GM18502 (cell line): ENCODE measurements around the gene FNDC3B.

Experiments used
- ATAC-seq: cut with Tn5 transposase; IDR thresholded peaks from one replicate; pipeline ENCODE4 v1.9.1; 2021; ENCODE audit warnings: mild to moderate bottlenecking; ENCODE audit not compliant: unreplicated experiment, poor library complexity

The FNDC3B gene

DNA sequence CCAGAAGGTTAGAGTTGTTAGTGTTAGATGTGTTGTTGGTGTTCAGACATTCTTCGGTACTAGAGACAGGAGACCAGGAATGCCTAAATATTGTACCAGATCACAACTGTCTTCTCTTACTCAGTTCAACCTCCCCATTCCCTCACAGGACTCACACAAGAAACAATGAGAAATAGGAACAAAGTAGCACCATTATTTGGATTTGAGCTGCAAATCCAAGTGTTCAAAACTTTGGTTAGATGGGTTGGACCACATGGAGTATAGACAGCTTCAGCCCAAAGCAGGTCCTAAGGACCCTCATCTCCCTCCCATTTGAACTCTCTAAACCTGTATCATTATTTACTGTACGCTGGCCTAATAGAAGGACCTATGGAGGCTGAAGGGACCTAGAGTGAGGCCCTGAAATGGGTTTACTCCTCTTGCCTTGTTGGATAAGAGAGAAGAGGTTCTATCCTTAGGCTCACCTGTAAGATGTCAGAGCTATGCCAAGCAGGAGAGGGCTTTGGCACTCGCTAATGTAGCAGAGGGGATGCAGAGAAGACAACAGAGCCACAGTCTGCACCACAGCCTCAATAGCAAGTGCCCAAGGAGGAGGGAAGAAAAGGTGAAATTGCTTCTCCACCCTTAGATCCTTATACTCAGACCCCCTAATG is 70.9 kb downstream of the FNDC3B start:
- ATAC-seq, result no peak

DNA sequence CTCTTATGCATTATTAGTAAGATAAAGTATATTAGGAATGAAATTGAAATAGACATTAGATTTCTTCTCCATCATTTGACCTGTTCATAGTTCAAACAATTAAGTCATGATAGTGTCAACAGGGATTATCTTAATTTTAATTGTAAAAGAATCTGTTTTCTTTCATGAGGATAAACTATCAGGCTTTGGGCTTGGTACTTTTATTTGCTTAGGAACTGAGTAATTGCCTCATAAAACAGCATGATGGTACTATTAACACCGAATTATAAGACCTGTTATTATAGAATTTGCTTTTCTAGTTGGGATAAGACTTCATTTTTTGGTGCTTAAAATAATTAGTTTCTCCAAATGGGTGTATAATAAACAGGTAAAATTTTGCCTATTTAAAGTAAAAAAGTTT is 71.8 kb downstream of the FNDC3B start:
- ATAC-seq, result no peak

DNA sequence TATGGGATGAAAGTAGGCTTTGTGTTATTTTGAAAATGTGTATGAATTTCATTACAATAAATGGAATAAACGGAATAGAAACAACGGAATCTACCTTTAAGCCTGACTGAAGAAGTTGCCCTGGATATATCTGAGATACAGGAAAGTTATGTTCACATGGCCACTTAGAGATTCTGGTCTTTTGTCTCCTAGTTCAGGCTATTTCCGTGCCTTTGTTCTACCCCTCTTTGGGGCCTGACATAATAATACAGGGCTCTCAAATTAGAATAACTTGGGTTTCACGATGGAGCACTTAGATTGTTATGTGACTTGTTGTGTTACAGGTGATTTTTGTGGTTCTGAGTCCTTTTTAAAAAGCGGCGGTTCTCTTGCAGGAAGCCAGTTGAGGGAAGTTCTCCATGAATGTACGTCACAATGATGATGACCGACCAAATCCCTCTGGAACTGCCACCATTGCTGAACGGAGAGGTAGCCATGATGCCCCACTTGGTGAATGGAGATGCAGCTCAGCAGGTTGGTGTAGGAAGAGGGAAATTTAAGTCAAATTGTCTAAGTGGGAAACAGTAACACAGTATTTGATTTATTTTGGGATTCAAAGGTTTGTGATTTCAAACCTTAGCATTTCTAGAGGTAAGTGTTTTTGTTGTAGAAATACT is 72.8 kb downstream of the FNDC3B start:
- no peak for ATAC-seq

DNA sequence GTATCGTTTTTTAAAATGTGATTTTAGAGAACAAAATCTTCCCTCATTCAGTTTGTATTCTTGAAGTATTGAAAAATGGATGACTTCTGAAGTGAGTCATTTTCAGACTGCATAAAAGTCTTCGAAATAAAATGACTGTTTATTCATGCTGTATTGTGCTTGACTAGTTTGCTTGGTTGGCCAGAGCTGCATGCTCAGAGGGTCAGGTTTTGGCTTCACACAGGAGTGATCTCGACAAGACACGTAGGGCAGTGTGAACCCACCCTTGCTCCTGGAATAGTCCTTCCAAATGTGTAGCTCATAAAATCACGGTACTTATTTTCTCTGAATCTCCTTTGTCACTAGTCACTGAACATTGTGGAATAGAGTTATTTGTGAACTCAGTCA is 73.3 kb downstream of the FNDC3B start:
- no peak for ATAC-seq

DNA sequence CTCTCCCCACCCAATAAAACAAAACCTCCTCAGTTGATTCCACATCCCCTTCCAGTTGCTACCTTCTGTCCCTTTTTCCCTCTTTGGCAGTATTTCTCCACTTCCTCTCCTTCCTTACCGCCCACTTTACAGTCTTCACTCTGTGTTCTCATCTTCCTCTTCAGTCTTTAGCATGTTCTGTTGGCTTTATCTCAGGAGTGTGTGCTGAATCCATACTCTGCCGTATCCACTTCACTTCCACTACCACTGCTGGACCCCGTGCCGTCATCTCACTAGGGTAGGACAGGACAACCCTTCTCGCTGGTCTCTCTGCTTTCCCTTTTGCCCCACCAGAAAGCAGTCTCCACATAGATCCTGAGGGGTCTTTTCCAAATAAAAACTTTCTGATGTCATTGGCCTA is 74.3 kb downstream of the FNDC3B start:
- ATAC-seq, result no peak

DNA sequence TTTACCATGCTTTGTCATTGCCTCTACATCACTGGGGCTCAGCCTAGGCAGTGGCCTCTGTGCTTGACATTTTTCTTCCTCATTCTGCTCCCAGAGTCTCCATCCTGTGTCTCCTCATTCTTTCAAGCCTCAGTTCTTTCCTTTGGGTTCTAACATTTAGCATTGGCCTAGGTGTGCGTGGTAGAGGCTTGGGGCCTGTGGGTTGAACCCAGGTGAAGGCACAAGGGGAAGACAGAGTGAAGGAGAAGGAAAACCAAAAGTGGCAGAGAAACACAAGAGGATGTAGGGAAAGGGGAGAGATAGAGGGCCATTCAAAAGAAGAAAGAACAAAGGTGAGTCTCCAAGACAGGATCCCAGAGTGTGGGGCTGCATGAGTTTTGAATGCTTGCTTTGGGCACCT is 75.7 kb downstream of the FNDC3B start:
- ATAC-seq, result no peak

DNA sequence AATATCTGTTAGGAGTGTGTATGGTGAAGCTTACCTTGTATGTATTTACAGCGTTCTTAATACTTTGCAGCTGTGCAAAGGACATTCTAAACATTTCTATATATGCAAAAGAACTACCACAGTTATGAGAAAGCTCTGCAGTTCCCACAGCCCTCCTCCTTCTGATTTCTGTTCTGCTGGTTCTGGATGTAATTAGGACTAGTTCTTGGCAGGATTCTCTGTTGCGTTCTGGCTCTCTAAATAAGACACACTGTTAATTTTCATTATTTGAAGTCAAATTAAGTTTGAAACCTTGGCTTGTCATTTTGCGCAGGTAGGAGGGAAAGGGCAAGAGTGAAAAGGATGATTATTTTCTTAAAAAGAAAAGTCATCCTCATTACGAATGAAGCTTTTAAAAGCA is 76.4 kb downstream of the FNDC3B start:
- ATAC-seq, result no peak

DNA sequence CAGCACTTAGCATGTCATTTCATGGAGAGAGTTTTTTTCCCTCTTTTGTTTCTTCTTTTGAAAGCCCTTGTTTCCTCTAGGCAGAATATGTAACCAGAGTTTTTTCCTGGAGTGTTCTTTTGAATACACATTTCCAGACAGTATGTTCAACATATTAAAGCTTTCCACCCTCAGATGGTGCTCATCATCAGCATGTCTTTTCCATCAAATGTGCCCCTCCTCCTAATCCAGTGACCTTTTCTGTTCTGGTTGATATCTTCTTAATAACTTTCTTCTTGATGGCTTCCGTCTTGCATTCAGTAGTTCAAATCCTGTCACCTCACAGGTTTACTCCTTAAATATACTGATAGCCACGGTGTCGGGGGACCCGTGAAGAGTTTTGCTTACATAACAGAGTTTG is 78.6 kb downstream of the FNDC3B start:
- no peak for ATAC-seq

DNA sequence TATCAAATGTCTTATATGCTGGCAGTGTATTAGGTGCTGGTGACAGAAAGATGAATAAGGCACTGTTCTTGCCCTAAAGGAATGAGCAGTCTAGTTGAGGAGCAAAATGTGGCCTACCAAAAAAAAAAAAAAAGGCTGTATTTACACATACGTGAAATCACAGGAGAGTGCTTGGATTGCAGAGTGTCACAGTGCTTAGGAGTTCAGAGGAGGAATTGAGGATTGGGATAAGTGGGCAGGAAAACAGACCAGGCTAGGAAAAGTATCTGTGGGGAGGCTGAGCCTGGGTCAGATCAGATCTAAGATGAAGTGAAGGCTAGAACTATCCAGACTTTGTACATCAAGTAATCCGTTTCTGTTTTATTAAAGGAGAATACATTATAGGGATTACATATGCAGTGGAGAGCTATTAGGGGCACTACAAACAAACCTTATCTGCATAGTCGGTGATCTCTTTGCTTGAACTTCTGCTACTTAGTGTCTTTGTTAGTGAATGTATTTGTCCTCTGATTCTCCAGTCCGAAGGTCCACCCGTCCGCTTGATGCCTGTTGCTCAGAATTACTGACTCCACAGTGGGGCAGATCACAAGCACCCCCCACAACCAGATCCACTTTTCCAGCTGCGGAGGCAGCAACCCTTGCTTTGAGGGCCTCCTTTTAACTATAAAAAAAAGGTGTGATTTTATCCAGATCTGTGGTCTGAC is 80.0 kb downstream of the FNDC3B start:
- ATAC-seq, result no peak

DNA sequence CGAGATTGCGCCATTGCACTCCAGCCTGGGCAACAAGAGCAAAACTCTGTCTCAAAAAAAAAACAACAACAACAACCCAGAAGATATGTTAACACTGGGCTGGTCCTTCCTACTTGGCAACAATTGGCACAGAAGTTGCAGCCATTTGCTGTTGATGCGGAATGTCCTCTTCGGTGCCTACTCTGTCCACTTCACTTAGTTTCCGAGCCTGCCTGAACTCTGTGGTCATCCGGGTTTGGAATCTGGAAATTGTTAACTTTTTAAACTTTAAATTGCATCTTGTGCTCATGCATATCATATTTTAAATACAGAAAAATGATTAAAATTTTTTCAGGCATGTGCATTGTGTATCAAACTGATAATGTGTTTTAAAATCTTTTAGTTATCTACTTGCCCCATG is 81.5 kb downstream of the FNDC3B start:
- ATAC-seq, result no peak

DNA sequence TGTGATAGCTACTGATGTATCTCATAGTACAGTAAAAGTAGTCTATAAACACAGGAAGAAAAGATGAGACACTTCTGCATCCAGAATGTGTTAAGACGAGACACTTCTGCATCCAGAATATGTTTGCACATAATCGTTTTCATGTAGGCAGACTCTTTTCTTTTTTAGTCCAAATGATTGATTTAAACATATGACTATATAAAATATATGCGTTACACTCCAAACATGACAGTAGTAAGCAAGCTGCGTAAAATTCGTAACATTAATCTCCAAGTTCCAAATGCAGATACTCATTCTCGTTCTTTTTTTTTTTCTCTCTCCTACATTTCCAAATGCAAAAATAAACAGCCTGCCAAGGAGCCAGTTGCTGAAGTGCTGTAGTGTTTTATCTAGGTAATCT is 82.6 kb downstream of the FNDC3B start:
- ATAC-seq, result no peak

DNA sequence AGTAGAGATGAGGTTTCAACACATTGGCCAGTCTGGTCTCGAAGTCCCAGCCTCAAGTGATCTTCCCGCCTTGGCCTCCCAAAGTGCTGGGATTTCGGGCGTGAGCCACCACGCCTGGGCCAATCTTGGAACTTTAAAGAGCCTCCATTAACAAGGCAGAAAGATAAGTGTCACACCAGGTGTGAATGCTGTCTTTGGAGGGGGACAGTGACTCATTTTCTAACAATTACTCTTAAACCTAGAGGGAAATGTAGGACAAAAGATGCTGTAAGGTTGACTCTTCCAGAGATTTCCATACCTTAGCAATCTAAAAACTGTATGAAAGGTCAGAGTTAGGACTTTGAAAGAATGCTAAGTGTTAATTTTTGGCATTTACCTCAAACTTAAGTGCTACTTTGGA is 84.9 kb downstream of the FNDC3B start:
- no peak for ATAC-seq

DNA sequence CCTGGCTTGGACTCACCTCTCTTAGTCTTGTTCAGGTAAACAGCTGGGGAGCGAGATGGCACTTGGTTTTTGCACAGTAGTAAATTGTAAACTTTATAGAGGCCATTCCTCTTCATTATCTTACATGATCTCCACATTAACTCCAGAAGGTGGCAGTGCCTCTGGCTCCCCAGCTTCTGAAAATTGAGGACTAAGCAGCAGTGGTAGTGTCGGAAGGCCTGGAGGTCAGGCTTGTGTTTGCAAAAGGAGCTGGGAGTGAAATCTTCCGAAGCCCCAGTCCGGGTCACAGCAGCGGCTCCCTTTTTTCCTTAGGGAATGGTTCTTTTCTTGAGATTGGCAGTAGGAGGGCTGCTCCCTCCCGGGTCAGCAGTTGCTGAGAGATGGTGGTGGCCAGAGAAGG is 85.7 kb downstream of the FNDC3B start:
- ATAC-seq, result no peak

DNA sequence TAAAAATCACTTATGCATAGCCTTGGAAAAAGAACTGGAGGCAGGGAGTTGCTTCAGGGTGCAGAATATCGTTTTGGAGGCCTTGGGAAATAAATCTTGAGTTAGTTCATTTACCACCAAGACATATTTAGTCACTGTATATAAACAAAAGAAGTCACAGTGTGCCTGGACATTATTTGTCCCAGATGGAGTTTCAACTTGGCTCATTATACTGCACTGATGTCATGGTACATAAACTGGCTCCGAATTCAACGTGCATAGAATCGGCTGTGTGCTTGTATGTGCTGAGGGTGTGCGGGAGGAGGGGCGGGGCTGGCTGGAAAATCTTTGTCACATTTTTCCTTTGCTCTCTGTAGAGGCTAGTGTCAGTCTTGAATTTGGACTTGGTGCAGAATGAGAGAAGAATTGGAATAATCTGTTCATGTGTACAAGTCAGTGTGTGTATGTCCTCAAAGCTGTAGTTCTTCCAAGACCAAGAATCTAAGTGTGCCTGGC is 86.6 kb downstream of the FNDC3B start:
- ATAC-seq, result no peak

DNA sequence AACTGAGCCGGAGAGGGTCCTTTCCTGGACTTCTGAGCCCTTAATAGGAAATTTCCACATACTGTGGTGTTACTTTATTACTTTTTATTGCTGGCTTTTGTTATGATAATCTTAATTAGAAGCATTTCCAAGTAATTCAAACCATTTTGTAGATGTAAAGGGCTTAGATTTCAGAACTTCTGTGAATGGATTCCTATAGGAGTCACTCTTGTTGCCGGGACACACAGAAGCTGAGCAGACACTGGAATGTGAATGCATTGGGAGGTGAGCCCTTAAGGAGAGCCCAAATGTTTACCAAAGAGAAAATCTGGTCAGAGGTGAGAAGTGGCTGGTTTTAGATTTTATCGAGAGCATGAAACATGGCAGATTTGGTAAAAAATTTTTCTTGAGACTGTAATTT is 87.4 kb downstream of the FNDC3B start:
- ATAC-seq, result no peak

DNA sequence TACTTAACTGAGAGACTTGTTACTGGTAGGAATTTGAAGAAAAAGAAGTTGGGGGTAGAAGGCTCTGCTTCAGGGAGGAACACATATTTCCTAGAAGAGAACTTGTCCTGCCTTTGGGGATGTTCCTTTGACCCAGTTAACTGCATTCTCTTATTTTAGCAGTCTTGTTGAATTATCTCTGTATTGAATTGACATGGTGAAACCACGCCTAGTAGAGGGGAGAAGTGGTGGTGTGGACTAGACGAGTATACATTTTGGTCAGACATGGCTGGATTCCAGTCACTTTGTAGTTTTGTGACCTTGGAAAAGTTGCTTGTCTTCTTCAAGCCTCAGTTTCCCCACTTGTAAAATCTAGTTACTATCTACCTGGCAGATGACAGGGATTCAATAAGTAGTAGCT is 87.8 kb downstream of the FNDC3B start:
- no peak for ATAC-seq

DNA sequence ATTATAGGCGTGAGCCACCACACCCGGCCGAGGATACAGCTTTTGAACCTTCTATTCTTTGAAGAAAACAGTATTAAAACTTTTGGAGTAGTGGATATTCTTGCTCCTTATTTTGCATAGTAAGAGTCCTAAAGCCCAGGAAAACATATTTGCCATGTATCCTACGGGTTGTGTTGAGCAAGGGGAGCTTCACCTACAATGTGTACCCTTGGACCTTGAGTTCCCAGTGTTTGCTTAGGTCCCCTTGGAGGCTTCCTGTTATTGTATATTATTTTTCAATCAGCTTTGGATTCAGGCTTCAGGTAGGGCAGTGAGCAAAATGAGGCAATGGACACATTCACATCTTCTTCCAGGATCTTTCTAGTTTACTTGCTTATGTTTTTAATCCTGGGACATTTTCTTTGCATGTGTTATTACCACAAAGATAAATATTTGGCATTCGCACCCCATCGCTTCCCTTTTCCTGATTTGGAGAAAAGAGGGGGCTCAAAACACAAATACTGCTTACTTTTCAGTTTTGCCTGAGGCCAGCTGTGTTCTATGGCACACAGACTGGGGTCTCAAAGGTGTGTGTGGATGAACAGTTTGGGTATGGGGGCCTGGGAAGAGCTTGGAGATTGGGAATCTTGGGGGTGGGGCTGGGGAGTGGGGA is 88.7 kb downstream of the FNDC3B start:
- no peak for ATAC-seq

DNA sequence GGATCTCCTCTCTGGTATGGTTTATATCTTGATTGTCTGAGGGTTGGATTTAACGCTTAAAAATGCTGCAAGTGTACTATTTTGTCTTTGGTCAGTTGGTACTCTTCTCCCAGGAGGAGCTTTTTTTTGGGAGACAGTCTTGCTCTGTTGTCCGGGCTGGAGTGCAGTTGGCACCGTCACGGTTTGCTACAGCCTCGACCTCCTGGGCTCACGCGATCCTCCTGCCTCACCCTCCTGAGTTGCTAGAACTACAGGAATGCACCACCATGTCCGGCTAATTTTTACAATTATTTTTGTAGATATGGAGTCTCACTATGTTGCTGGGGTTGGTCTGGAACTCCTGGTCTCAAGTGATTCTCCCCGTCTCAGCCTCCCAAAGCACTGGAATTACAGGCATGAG is 89.5 kb downstream of the FNDC3B start:
- ATAC-seq, result no peak

DNA sequence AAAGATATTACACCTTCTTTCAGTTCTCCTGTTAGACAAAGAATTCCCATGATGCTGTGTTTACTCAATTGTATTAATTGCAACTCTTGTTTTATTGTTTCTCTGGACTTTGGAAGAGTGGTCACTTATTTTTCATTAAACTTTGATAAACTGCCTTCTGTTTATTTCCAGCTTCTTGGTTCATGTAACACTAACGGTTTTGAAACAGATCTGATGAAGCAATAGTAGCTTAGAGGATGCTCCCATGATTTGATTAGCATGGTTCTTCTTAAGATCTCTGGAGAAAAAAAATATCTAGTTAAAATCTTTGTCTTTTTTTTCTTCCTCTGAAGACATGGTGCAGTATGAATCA is 90.1 kb downstream of the FNDC3B start:
- ATAC-seq, result no peak

DNA sequence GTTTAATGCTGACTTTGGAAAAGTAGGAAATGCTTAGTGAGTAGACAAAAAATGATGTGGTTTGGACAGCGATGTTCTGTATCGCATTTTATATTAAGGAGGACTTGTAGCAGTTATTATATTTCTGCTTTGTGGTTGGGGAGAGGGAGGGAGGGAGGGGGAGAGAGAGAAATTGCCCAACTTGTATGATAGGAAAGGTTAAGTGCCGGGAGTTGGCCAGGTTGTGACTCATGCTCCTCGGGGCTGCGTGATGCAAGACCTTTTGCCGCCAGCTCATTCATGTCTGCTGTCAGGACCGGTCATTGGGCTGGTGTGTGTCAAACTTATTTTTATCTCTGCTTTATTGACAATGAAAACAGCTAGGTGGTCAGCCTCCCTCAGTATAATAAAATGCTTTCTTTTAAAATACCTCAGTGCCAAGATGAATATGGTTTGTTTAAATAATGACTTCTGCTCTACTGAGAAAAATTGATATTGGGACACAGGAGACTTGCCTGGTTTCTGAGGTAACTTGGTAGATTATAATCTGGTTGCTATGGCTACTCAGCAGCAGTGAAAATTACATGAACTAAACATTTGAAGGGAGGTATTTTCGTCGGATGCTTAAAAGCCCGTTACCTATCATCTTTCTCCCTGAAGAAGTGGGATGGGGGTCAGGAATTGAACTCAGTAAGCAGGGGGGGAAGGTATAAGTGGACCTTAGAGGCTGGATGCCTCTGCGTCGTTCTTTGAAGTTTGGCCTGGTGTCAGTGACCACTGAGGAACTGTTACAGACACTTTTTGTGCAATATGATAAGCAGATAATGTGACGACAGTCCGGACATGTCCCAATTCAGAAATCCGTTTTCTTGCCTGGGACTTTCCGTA is 90.7 kb downstream of the FNDC3B start:
- no peak for ATAC-seq

DNA sequence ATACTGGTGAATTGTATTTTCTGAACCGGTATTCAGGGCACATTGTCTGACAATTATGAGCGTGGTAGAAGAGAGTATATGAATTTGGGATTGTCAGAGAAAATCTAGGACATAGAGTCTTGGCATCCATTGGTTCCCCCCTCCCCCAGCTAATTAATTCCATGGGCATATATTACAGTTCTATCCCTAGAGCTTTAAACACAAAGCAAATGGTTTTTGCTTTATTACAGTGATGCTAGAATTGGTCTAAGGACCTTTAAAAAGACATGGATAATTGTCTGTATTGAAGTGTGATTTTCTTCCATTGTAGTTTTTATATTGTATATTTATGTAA is 91.3 kb downstream of the FNDC3B start:
- ATAC-seq, result no peak
